ENCODE data around the gene NARF.

The NARF gene

DNA sequence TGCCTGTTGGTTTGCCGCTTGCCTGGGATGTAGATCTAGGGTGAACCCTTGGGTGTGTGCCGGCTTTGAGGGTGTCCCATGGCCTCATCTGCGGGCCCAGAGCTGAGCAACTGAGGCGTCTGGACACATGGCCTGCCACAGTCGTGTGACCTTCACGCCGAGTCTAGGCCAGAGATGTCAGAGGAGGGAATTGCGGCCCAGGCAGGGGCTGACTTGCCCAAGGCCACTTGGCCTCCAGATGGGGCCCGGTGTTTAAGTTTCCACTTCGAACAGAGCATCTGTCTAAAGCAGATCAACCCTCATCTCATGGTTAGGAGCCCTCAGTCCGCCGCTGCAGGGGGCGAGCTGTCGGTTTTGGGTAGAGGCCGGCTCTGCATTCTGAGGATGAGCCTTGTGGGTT, 33.0 kb downstream of the NARF start:
- no peak for DNase-seq (ENCODE audit: low read depth, low spot score)
- in situ Hi-C loops (cut with HindIII; ENCODE audit: low sequenced_read_pairs), result no loop called here
- TF ChIP-seq, protein P1, sequence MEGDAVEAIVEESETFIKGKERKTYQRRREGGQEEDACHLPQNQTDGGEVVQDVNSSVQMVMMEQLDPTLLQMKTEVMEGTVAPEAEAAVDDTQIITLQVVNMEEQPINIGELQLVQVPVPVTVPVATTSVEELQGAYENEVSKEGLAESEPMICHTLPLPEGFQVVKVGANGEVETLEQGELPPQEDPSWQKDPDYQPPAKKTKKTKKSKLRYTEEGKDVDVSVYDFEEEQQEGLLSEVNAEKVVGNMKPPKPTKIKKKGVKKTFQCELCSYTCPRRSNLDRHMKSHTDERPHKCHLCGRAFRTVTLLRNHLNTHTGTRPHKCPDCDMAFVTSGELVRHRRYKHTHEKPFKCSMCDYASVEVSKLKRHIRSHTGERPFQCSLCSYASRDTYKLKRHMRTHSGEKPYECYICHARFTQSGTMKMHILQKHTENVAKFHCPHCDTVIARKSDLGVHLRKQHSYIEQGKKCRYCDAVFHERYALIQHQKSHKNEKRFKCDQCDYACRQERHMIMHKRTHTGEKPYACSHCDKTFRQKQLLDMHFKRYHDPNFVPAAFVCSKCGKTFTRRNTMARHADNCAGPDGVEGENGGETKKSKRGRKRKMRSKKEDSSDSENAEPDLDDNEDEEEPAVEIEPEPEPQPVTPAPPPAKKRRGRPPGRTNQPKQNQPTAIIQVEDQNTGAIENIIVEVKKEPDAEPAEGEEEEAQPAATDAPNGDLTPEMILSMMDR (IDR thresholded peaks at IDR 0.05; ENCODE audit: low read depth, low read length), result no peak
- H3K4me3 ChIP-seq (ENCODE audit: low read depth, low read length), result no peak overlapping the region

DNA sequence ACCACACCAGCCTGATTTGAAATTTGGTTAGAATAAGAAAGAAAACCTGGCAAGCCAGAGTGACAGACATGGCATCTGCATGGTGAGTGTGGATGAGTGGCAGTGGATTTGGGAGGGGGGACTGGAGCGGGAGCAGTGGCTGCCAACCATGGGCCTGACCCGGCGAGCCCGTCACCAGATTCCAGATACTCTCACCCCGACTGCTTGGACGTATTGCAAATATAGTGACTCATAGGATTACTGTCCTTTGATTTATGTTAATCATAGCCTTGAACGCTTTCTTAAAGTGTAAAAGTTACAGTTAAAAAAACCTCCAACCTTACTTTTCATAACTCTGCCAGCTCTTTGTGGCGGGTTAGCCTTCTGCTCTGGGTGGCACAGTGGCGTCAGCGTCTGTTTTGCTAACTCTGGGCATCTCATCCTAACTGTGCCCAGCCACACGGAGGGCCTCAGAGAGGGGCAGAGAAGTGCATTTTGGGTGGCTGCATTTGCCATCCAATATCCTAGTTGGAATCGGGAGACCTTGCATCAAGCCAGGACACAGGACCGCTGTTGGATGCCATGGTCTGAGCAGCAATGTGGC, 34.2 kb downstream of the NARF start:
- DNase-seq (ENCODE audit: low read depth, low spot score), result peak; percentile 57
- in situ Hi-C loops (cut with HindIII; ENCODE audit: low sequenced_read_pairs), result no loop called here
- no peak overlapping the region for H3K4me3 ChIP-seq (ENCODE audit: low read depth, low read length)
- TF ChIP-seq, protein P1 (IDR thresholded peaks at IDR 0.05; ENCODE audit: low read depth, low read length), result no peak

DNA sequence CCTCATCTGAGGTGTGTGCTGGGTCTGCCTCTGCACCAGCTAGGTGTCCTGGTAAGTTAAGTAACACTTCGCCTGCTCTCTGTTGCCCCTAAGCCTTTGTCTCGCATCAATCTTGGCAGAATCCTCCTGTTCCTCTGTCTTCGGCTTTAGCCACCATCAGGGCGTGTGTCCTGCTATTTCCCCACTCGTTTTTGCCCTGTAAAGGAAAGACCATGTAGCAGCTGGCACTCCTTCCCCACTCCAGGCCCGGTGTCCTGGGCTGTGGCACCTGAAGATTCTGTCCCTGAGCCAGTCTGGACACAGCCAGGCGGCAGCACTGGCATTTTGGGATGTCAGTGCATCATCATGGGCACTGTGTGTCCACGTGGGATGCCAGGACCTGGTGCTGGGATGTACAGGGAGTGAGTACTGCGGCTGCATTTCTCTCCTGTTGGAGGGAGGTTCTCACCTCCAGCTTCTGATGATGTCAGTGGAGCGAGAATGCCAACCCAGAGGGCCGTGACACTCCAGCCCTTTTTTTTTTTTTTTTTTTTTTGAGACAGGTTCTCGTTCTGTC, 34.8 kb downstream of the NARF start:
- no peak for DNase-seq (ENCODE audit: low read depth, low spot score)

DNA sequence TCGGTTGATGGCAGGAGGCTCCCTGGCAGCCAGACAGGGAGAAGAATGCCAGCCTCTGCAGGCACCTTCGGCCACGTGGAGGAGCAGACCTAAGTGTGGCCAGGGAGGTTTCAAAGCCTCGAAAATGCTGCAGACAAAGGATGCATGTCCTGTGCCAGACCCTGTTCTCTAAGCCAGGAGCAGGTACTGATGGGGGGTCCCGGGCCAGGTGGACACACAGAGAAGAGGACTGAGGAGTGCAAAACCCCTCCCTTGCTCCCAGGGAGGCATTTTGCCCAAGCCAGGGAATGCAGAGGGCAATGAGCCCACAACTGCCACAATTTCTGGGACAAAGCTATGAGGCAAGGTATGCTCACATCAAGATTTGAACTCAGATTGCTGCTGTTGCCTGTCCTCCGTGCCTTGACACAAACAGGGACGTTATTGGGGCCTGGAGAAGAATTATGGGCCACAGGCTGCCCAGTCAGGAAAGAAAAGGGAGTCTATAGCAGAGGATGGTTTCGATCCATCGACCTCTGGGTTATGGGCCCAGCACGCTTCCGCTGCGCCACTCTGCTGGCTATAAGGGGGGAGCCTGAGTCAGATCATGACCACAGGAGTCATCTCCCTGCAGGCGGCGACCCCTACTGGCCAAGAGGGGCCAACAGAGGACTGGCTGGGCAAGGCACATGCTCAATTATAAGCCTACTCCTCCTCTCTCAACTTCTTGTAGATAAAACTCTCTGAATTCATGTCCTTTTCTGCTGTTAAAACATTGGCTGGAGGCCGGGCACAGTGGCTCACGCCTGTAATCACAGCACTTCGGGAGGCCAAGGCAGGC, 35.9 kb downstream of the NARF start:
- TF ChIP-seq, protein P1 (IDR thresholded peaks at IDR 0.05; ENCODE audit: low read depth, low read length), result peak; percentile 92
- peak; percentile 91 for DNase-seq (ENCODE audit: low read depth, low spot score)
- in situ Hi-C loops (cut with HindIII; ENCODE audit: low sequenced_read_pairs), result no loop called here
- no peak overlapping the region for H3K4me3 ChIP-seq (ENCODE audit: low read depth, low read length)

More for the DNA sequence above, 34.8 kb downstream of the NARF start:
- H3K4me3 ChIP-seq (ENCODE audit: low read depth, low read length), result no peak overlapping the region
- in situ Hi-C loops (cut with HindIII; ENCODE audit: low sequenced_read_pairs), result no loop called here
- TF ChIP-seq, protein P1 (IDR thresholded peaks at IDR 0.05; ENCODE audit: low read depth, low read length), result no peak

DNA sequence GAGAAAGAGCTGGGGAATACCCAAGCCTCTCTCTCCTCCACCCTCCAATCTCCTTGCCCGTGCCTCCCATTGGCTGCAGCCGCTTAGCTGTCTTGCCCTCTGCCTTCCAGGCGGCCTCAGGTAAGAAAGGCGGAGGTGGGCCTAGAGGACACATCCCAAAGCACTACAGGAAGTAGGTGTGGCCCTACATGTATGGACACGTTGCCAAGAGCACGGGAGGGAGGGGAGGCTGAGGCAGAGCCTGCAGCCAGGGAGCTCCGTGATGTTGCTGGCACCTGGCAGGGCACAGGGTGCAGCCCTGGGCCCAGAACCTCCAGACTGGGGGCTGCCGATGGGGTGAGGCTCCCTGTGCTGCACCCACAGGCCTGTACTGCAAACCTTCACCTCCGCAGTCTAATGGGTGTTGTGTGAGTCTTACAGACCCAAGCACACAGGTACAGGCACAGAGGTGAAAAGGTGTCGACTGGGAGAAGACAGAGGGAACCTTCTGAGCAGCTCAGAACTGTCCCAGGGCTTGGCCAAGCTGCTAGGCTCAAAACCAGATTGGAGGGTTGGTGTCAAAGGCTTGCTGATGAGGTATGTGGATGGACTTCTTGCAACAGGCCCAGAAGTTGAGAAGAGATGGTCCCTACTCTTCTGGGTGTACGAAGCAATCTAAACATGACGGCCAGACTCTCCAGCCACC, 37.4 kb downstream of the NARF start:
- no peak for DNase-seq (ENCODE audit: low read depth, low spot score)
- in situ Hi-C loops (cut with HindIII; ENCODE audit: low sequenced_read_pairs), result no loop called here
- H3K4me3 ChIP-seq (ENCODE audit: low read depth, low read length), result no peak overlapping the region
- TF ChIP-seq, protein P1 (IDR thresholded peaks at IDR 0.05; ENCODE audit: low read depth, low read length), result no peak
